RWPE1 (cell line): ENCODE data around the gene ZNF213.
A peak's percentile ranks its signal among the peaks of the same experiment; 100 is the strongest.

ENCODE experiments used
- CTCF ChIA-PET: fragments of 350-600 bp; sonication (Branson Sonifier 250); formaldehyde crosslinking; extraction: SDS; loops from one replicate; lab custom pipeline; 2021; lab: Yijun Ruan, JAX
- POLR2A ChIA-PET: fragments of 400-600 bp; formaldehyde crosslinking; extraction: SDS; loops from one replicate; lab custom pipeline; 2020; ENCODE audit warnings: antibody characterized with exemption; ENCODE audit not compliant: low non-redundant PET; lab: Yijun Ruan, JAX
- DNase-seq: peaks from one replicate; pipeline ENCODE4 v3.0.0; 2012; ENCODE audit warnings: low spot score
- H3K27ac ChIP-seq: fragments of 450-650 bp; 2 replicates; pipeline ENCODE4 v1.5.1; 2017
- CTCF ChIP-seq: fragments of 450-650 bp; conservative IDR thresholded peaks from 2 replicates; pipeline ENCODE4 v1.5.1; 2017; ENCODE audit warnings: low read depth, mild to moderate bottlenecking

Gene ZNF213

GRCh38 chr16:3088925-3089716, 45.7 kb upstream of the ZNF213 start:
- CTCF ChIA-PET = interaction anchor here (0.6 to 1.4 kb wide), 3 partner anchors 12 to 36 kb away, joined by 3 to 4 read pairs (median 3); no protein-coding TSS in a partner anchor
- no peak for TF ChIP-seq CTCF
- no peak overlapping the region for H3K27ac ChIP-seq
- DNase-seq = no peak
- POLR2A ChIA-PET = no interaction called here

- H3K27ac ChIP-seq = no peak overlapping the region
- no peak for DNase-seq
- no peak for TF ChIP-seq CTCF
- CTCF ChIA-PET = interaction anchor here (0.7 to 1.4 kb wide), 2 partner anchors 30 to 46 kb away, joined by 3 to 4 read pairs; no protein-coding TSS in a partner anchor
- POLR2A ChIA-PET = no interaction called here
Observed at GRCh38 chr16:3089717-3090592, 44.9 kb upstream of the ZNF213 start.

- H3K27ac ChIP-seq = no peak overlapping the region
- TF ChIP-seq CTCF = no peak
- ChIA-PET CTCF (interaction anchor here (1.0 kb wide), 1 partner anchor 33 kb away, joined by 6 read pairs; no protein-coding TSS in a partner anchor), POLR2A (no interaction called here)
- no peak for DNase-seq
Observed at GRCh38 chr16:3091551-3091950, 43.3 kb upstream of the ZNF213 start.

- H3K27ac ChIP-seq = no peak overlapping the region
- POLR2A ChIA-PET = interaction anchor here (1.3 kb wide), 1 partner anchor 14 kb away, joined by 5 read pairs; no protein-coding TSS in a partner anchor
- CTCF ChIA-PET = no interaction called here
- DNase-seq = no peak
- TF ChIP-seq CTCF = no peak
Observed at GRCh38 chr16:3092501-3092941, 42.3 kb upstream of the ZNF213 start.

- POLR2A ChIA-PET = no interaction called here
- CTCF ChIA-PET = no interaction called here
- no peak overlapping the region for H3K27ac ChIP-seq
Observed at GRCh38 chr16:3094289-3095027, 40.4 kb upstream of the ZNF213 start.

More at GRCh38 chr16:3094289-3095027, 40.4 kb upstream of the ZNF213 start:
- peak; percentile 29 for TF ChIP-seq CTCF
- DNase-seq = no peak
